ENCODE measurements around the gene CEP72. TPM values are rescaled to one million over a fixed set of nuclear protein-coding genes. Genes with fewer than 3 reads are reported as not detected.
"Not testable (repeated sequence)": the region's sequence is repeated elsewhere in the genome, so short reads cannot be mapped to it uniquely, and the experiment has no call there.

Gene CEP72
- total RNA-seq, 6 experiments from 2014 or later: 2.9 to 5.0 (median 4.0) TPM

- DNase-seq: no peak
- Mint-ChIP-seq H3K27ac (no peak overlapping the region), H3K4me3 (no peak overlapping the region), H3K9me3 (no peaks in the 10 kb centered on the region), H3K36me3 (ENCODE audit: low read depth) (no peaks in the 10 kb centered on the region), H3K27me3 (ENCODE audit: insufficient read depth) (peaks cover 3% of the 10 kb centered on the region), H3K4me1 (ENCODE audit: low read depth) (peaks cover 9% of the 10 kb centered on the region)
- TF ChIP-seq CTCF (IDR thresholded peaks at IDR 0.05): no peak
Observed at GRCh38 chr5:675111-675870, 63.2 kb downstream of the CEP72 start.

GRCh38 chr5:675871-676698 is 63.9 kb downstream of the CEP72 start:
- no peak for TF ChIP-seq CTCF (IDR thresholded peaks at IDR 0.05)
- Mint-ChIP-seq H3K9me3 (no peaks in the 10 kb centered on the region), H3K4me1 (ENCODE audit: low read depth) (peaks cover 9% of the 10 kb centered on the region), H3K36me3 (ENCODE audit: low read depth) (no peaks in the 10 kb centered on the region), H3K27me3 (ENCODE audit: insufficient read depth) (peaks cover 3% of the 10 kb centered on the region), H3K4me3 (no peak overlapping the region), H3K27ac (no peak overlapping the region; the same call in 1 of the 2 replicates)
- DNase-seq: no peak

- H3K27ac Mint-ChIP-seq: no peak overlapping the region; the same call in 1 of the 2 replicates
- peaks cover 3% of the 10 kb centered on the region for H3K27me3 Mint-ChIP-seq (ENCODE audit: insufficient read depth)
Observed at GRCh38 chr5:676699-677076, 64.5 kb downstream of the CEP72 start.

GRCh38 chr5:677131-678101 is 65.3 kb downstream of the CEP72 start:
- H3K36me3 Mint-ChIP-seq (ENCODE audit: low read depth): no peaks in the 10 kb centered on the region
- H3K4me3 Mint-ChIP-seq: no peak overlapping the region
- no peak overlapping the region for H3K27ac Mint-ChIP-seq
- H3K9me3 Mint-ChIP-seq: no peaks in the 10 kb centered on the region
- peaks cover 8% of the 10 kb centered on the region for H3K4me1 Mint-ChIP-seq (ENCODE audit: low read depth)
- TF ChIP-seq CTCF (IDR thresholded peaks at IDR 0.05): no peak
- no peak for DNase-seq
- peaks cover 3% of the 10 kb centered on the region for H3K27me3 Mint-ChIP-seq (ENCODE audit: insufficient read depth)

More at GRCh38 chr5:676699-677076, 64.5 kb downstream of the CEP72 start:
- Mint-ChIP-seq H3K4me3 (no peak overlapping the region), H3K36me3 (ENCODE audit: low read depth) (no peaks in the 10 kb centered on the region), H3K9me3 (no peaks in the 10 kb centered on the region), H3K4me1 (ENCODE audit: low read depth) (peaks cover 9% of the 10 kb centered on the region)
- DNase-seq: no peak
- no peak for TF ChIP-seq CTCF (IDR thresholded peaks at IDR 0.05)

GRCh38 chr5:678521-678920 is 66.4 kb downstream of the CEP72 start:
- H3K4me1 Mint-ChIP-seq (ENCODE audit: low read depth); H3K27me3 Mint-ChIP-seq (ENCODE audit: insufficient read depth): not testable (repeated sequence)

GRCh38 chr5:679166-679895 is 67.2 kb downstream of the CEP72 start:
- H3K4me3 Mint-ChIP-seq; DNase-seq; H3K27me3 Mint-ChIP-seq (ENCODE audit: insufficient read depth); H3K36me3 Mint-ChIP-seq (ENCODE audit: low read depth); H3K27ac Mint-ChIP-seq; H3K9me3 Mint-ChIP-seq; H3K4me1 Mint-ChIP-seq (ENCODE audit: low read depth): not testable (repeated sequence)

More at GRCh38 chr5:678521-678920, 66.4 kb downstream of the CEP72 start:
- DNase-seq; H3K4me3 Mint-ChIP-seq; H3K9me3 Mint-ChIP-seq; H3K36me3 Mint-ChIP-seq (ENCODE audit: low read depth); H3K27ac Mint-ChIP-seq: not testable (repeated sequence)

GRCh38 chr5:680118-680795 is 68.1 kb downstream of the CEP72 start:
- not testable (repeated sequence) for H3K27ac Mint-ChIP-seq; H3K4me1 Mint-ChIP-seq (ENCODE audit: low read depth); DNase-seq; H3K36me3 Mint-ChIP-seq (ENCODE audit: low read depth); H3K9me3 Mint-ChIP-seq; H3K4me3 Mint-ChIP-seq
- H3K27me3 Mint-ChIP-seq (ENCODE audit: insufficient read depth): peaks cover 11% of the 10 kb centered on the region

- not testable (repeated sequence) for H3K27ac Mint-ChIP-seq
Observed at GRCh38 chr5:680836-681235, 68.7 kb downstream of the CEP72 start.

More at GRCh38 chr5:680836-681235, 68.7 kb downstream of the CEP72 start:
- not testable (repeated sequence) for H3K4me1 Mint-ChIP-seq (ENCODE audit: low read depth); H3K9me3 Mint-ChIP-seq; H3K36me3 Mint-ChIP-seq (ENCODE audit: low read depth); DNase-seq; H3K4me3 Mint-ChIP-seq
- peaks cover 12% of the 10 kb centered on the region for H3K27me3 Mint-ChIP-seq (ENCODE audit: insufficient read depth)

Measured in HFFc6 (cell line).